Liver (tissue), 3 donors: ENCODE results near the gene HPS1.

Experiments used
- HNF4A ChIP-seq, 2 donors: conservative IDR thresholded peaks; 2 replicates each; pipeline ENCODE4 v1.6.1; 2016; ENCODE audit warnings: antibody characterized with exemption in 2 of 2, mild to moderate bottlenecking in 2 of 2
- JUND ChIP-seq, 2 donors: IDR thresholded peaks; 2 replicates each; pipeline ENCODE4 v1.6.1; 2016; ENCODE audit warnings: antibody characterized with exemption in 2 of 2
- RAD21 ChIP-seq, 2 donors: IDR thresholded peaks; 2 replicates each; pipeline ENCODE4 v1.6.1; 2016; ENCODE audit warnings: antibody characterized with exemption in 2 of 2, mild to moderate bottlenecking in 2 of 2
- RXRA ChIP-seq, 2 donors: IDR thresholded peaks; 2 replicates each; pipeline ENCODE4 v1.6.1; 2017 to 2018; ENCODE audit warnings: antibody characterized with exemption in 2 of 2, mild to moderate bottlenecking in 1 of 2
- TAF1 ChIP-seq: conservative IDR thresholded peaks from 2 replicates; pipeline ENCODE4 v1.6.1; 2016; ENCODE audit warnings: antibody characterized with exemption, mild to moderate bottlenecking
- TF ChIP-seq, protein P1 (sequence below): fragments of 150-350 bp; IDR thresholded peaks from 2 replicates; pipeline ENCODE4 v1.5.1; 2017; ENCODE audit warnings: improper control_type of control experiment, low read depth, low read length; ENCODE audit not compliant: missing input control
- donor health status: healthy.
- donor health status: healthy.

DNA sequence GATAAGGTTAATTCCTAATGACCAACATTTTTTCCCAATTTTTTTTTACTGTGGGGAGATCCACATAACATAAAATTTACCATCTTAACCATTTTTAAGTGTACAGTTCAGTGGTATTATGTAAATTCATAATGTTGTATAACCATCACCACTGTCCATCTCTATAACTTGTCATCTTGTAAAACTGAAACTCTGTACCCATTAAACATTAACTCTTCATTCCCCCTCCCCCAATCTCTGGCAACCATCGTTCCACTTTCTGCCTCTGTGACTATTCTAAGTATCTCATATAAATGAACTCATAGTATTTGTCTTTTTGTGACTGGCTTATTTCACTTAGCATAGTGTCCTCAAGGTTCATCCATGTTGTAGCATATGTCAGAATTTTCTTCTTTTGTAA lies 46.0 kb upstream of the HPS1 start:
- TF ChIP-seq RAD21 (IDR thresholded peaks at IDR 0.05) (no peak), JUND (IDR thresholded peaks at IDR 0.05) (no peak), TAF1 (no peak), HNF4A (conservative IDR thresholded peaks at IDR 0.05) (no peak), RXRA (IDR thresholded peaks at IDR 0.05) (no peak)
- TF ChIP-seq, protein P1, sequence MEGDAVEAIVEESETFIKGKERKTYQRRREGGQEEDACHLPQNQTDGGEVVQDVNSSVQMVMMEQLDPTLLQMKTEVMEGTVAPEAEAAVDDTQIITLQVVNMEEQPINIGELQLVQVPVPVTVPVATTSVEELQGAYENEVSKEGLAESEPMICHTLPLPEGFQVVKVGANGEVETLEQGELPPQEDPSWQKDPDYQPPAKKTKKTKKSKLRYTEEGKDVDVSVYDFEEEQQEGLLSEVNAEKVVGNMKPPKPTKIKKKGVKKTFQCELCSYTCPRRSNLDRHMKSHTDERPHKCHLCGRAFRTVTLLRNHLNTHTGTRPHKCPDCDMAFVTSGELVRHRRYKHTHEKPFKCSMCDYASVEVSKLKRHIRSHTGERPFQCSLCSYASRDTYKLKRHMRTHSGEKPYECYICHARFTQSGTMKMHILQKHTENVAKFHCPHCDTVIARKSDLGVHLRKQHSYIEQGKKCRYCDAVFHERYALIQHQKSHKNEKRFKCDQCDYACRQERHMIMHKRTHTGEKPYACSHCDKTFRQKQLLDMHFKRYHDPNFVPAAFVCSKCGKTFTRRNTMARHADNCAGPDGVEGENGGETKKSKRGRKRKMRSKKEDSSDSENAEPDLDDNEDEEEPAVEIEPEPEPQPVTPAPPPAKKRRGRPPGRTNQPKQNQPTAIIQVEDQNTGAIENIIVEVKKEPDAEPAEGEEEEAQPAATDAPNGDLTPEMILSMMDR: no peak
